GM19239 (cell line): ENCODE results near the gene CADPS2.
"Not testable (repeated sequence)": the region's sequence is repeated elsewhere in the genome, so short reads cannot be mapped to it uniquely, and the experiment has no call there.

Experiments
- DNase-seq: peaks from one replicate; pipeline ENCODE4 v3.0.0; 2011; ENCODE audit warnings: low spot score; ENCODE audit not compliant: insufficient read length
- FAIRE-seq: peaks from 2 replicates; lab custom pipeline; 2011; peaks lifted over from hg19 to GRCh38; lab: Jason Lieb, UNC

Gene CADPS2

DNA sequence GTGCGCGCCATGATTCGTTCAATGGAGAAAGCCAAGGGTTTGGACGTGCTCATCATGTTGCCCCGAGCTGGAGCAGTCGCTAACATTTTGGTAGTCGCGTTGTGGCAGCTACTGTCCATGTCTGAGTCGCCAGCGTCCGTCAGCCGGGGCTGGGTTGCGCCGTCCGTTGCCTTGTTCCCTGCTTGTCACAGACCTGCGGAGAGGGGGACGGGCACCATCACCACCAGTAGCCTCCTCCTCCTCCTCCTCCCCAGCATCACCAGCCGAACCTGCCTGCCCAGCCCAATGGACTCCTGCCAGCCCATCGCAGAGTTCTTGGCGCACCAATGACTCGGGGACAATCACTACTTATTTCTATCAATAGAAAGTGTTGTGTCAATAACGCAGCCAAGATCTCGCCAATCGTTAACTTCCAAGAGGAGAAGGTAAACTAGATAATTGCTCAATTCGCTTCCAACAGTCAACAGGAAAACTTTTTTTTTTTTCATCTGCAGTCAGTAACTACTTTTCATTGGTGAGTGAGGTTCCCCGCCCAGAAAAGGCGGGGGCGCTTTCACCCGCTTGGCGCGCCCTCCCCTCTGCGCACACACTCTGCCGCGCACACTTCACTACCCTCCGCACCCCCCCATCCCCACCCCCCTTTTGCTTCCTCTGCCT is 581.8 kb downstream of the CADPS2 start, which contains the start of gene FEZF1:
Gene FEZF1 (minus strand): TSS at position 432 of the 657 bp plus-strand sequence. CDS start 313 bp downstream, at position 119.
- FAIRE-seq, result no peak
- no peak for DNase-seq

DNA sequence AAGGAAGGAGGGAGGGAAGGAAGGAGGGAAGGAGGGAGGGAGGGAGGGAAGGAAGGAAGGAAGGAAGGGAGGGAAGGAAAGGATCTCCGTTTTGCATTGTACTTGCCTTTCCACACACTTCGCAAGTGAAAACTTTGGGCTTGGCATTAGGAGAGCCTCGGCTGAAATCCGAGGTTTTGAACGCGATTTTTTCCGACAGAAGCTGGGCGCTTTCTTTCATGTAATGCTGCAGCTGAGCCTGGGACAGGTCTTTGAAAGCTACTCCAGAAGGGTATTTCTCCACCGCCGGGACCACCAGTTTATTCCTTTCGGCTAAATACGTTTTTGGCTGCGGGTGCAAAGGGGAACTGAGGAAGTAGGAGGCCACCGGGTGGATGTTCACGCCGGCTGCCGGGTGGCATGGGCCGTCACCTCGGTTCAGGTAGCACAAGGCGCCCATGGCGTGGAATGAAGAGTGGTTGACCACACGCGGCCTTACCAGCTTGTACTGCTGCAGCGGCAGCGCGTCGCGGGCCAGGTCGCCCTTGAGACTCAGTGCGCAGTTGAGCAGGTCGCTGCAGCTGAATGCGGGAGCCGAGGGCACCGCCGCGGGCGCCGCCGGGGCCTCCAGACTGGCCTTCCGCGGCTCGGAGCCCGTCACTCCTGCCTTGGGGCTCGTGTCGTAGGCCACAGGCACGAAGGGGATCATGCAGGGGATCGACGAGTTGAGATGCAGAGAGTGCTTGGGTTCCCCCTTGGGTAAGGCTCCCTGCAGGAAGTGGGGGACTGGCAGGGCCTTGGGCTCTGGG is 582.5 kb downstream of the CADPS2 start:
- DNase-seq (no peak), FAIRE-seq (no peak)

DNA sequence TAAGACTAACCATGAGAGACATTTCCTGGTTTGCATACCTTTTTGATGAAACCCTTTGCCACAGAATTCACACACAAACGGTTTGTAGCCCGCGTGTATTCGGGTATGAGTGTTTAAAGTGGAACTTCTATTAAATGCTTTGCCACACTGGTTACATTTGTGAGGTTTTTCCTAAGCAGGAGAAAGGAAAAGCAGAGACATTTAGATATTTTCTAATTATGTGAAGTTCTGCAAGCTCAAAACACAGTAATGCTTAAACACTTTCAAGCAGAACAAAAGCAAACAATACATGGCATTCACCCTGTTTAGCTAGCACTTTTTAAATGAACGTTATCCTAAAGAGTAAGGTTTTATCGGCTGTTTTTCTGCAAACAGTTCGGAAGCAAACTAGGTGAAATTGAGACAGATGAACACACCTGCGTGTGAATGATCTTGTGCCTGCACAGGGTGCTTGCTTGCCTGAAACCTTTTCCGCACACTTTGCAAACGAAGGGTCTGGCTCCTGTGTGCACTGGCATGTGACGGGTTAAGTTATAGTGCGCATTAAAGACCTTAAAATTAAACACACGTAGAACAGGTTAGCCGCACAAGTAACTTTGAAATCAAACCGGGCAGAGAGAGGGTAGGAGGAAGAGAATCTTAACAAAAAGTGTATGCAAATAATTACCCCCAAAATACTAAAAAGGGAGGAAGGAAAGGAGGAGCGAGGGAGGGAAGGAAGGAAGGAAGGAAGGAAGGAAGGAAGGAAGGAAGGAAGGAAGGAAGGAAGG is 583.3 kb downstream of the CADPS2 start:
- FAIRE-seq, result no peak

DNA sequence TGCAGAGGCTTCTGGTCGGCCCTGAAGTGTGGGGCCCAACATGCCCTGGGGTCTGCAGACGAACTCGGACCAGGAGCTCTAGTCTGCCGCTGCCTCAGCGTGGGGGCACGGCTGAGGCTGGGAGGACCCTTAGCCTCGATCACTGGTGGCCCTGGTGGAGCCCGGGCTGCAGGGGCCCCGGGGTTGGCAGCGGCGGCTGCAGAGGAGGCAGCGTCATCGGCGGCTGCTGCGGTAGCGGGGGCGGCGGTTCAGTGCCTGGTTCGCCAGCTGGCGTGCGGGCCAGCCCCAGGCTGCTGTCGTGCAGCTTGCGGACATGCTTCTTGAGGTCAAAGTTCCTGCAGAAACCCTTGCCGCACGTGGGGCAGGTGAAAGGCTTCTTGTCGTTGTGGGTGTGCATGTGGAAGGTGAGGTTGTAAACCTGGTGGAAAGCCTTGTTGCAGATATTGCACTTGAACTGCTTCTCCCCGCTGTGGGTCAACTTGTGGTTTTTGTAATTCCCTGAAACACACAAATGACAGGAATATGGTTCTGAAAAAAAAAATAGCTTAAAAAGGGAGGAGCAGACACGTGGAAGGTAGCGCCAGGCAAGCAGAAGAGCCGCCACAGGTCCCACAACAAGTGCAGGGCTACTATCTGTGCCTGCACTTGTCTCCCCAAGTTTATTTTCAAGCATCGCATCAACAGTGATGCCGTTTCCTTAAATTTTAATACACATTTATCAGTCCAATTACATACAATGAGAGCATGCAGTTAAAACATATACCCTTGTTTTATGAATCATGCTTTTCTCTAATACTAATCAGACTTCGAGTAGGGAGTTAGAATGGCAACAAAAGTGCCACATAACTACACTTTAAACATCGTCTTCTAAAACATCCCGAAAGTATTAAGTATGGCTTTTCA is 584.2 kb downstream of the CADPS2 start:
- DNase-seq (no peak), FAIRE-seq (no peak)

More for the DNA sequence above, 583.3 kb downstream of the CADPS2 start:
- DNase-seq, result no peak

GRCh38 chr7:122300956-122301833 is 585.1 kb downstream of the CADPS2 start:
- FAIRE-seq (no peak), DNase-seq (no peak)

GRCh38 chr7:122300211-122300932 is 585.9 kb downstream of the CADPS2 start:
- DNase-seq (no peak), FAIRE-seq (no peak)

DNA sequence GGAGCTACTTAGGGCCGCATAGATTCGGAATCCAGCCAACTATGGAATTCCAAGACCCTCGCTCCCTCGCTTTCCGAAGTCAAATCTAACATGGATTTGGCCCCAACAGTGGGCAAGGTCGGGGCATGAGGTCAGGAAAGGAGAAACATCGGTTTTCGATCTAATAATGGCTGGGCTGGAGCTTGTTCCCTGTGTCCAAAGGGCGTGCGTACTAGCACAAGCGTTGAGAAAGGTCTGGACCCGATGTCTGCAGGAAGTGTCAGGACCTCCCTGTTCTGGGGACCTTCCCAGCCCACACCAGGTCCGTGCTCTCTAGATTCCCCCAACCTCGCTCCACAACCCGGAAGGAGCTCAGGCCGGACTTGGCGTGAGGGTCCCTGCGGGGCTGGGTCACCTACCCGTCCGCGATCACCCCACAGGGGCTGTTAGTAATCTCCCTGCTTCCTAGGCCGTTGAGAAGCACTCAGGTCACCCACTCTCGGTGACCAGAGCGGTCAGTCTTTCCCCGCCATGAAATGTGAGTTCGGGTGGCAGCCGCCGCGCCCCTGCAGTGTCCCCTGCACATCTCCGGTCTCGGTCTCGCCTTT is 586.5 kb downstream of the CADPS2 start:
- DNase-seq (no peak), FAIRE-seq (no peak)

- FAIRE-seq (no peak), DNase-seq (no peak)
These were observed 587.6 kb downstream of the CADPS2 start for GRCh38 chr7:122298618-122299017.

DNA sequence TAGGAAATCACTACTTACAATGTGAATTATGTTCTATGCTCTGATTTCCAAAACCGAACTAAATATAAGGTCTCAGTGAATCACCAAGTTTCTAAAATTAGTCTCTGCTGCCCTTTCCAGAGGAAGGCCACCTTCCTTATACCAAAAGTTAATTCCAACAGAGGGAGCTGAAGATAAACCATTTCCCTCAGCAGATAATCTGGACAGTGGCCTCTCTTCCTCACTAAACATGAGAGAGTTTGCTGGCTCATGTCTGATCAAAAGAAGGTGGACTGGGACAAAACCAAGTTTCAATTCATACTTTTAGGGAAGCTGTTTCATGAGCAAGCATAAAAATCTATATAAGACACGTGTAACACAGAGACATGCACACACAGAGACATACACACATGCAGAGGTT is 588.1 kb downstream of the CADPS2 start:
- FAIRE-seq, result no peak
- no peak for DNase-seq

GRCh38 chr7:122291189-122291588 is 595.1 kb downstream of the CADPS2 start:
- no peak for DNase-seq
- FAIRE-seq, result no peak

- DNase-seq (no peak), FAIRE-seq (no peak)
These were observed 595.8 kb downstream of the CADPS2 start for GRCh38 chr7:122290476-122290875.

DNA sequence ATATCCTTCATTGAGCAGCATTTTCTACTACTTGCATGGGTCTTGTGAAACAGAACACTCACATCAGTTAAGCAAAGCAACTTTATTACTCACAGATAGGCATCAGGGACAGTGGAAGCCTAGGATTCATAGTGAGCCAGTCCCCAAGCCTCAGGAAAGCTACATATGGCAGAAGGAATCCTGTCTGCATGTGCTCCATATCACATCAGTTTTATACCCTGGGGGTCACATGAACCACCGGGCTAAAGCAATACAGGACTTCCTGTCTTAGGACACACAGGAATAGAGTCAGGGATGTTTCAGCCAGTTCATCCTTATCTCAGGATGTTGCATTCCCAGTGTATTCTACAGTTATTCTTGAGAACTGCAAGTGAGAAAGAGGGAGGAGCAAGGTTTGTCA is 596.8 kb downstream of the CADPS2 start:
- no peak for FAIRE-seq
- DNase-seq, result no peak

GRCh38 chr7:122284608-122285007 is 601.7 kb downstream of the CADPS2 start:
- DNase-seq, FAIRE-seq: not testable (repeated sequence)

- FAIRE-seq (no peak), DNase-seq (no peak)
These were observed 613.1 kb downstream of the CADPS2 start for GRCh38 chr7:122273117-122273516.

GRCh38 chr7:122269241-122269640 is 617.0 kb downstream of the CADPS2 start:
- no peak for FAIRE-seq
- no peak for DNase-seq
